ENCODE measurements around the gene HHLA2. TPM values are rescaled to one million over a fixed set of nuclear protein-coding genes. Genes with fewer than 3 reads are reported as not detected.

The HHLA2 gene
- not detected in 2 replicates for total RNA-seq

GRCh38 chr3:108296239-108296638, at the start of gene HHLA2:
HHLA2 (plus strand) TSS chr3:108296548; CDS start chr3:108351814, 55,266 bp downstream.

Other genes starting within 250 kb of the HHLA2 start
- 70.1 and 73.9 TPM in 2 replicates for gene CD47, start 205.5 kb upstream of the HHLA2 start, total RNA-seq
- 33.7 and 41.3 TPM in 2 replicates for gene IFT57, start 74.1 kb upstream of the HHLA2 start, total RNA-seq
- gene MYH15, start 214.0 kb downstream of the HHLA2 start, total RNA-seq = 0.09 TPM in 1 of 2 replicates, not detected in the other